ENCODE data around the gene SNED1. TPM values are rescaled to one million over a fixed set of nuclear protein-coding genes. Genes with fewer than 3 reads are reported as not detected.

The SNED1 gene
- total RNA-seq, 4 donors from 2014 or later = 16.4 to 56.2 (median 43.5) TPM

DNA sequence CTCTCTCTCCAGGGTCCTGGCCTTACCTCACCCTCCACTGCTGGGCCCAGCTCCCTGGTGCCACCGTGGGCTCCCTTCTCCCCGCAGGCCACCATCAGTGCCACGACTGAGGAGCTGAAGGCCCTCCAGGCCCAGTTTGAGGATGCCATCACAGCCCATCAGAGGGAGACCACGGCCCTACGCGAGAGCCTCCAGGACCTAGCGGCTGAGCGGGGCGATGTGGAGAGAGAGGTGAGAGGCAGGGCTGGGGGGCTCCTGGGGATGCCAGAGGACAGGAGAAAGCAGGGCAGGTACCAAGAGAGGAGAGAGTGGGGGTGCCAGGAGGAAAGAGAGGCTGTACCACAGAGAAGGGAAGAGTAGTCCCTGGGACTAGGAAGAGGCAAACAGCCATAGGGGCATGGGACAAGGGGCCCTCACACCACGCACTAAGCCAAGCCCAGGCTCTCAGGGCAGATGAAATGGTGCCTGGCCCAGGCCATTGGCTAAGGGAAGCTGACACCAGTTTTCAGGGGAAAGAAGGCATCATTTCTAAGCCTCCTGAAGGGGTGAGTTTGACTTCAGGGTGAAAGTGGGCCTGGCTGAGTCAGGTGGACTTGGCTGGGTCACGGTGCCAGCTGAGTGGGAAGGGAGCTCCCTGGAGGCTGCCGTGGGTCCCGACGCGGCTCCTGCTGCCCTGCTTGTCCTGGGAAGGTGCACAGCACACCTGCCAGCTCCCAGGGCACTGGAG, 39.0 kb upstream of the SNED1 start:
- Histone ChIP-seq H3K4me1 (no peaks in the 10 kb centered on the region), H3K36me3 (no peaks in the 10 kb centered on the region), H3K27me3 (no peaks in the 10 kb centered on the region), H3K9me3 (no peaks in the 10 kb centered on the region), H3K4me3 (no peak overlapping the region), H3K27ac (no peak overlapping the region)
- ATAC-seq = no peak
- intact Hi-C loops (cut with DNase I; ENCODE audit: low total_unique reads) (no loop called here), in situ Hi-C loops (cut with MboI; ENCODE audit: low sequenced_read_pairs in 4 of 4) (no loop called here)
- no peak for DNase-seq
- TF ChIP-seq, protein P1, sequence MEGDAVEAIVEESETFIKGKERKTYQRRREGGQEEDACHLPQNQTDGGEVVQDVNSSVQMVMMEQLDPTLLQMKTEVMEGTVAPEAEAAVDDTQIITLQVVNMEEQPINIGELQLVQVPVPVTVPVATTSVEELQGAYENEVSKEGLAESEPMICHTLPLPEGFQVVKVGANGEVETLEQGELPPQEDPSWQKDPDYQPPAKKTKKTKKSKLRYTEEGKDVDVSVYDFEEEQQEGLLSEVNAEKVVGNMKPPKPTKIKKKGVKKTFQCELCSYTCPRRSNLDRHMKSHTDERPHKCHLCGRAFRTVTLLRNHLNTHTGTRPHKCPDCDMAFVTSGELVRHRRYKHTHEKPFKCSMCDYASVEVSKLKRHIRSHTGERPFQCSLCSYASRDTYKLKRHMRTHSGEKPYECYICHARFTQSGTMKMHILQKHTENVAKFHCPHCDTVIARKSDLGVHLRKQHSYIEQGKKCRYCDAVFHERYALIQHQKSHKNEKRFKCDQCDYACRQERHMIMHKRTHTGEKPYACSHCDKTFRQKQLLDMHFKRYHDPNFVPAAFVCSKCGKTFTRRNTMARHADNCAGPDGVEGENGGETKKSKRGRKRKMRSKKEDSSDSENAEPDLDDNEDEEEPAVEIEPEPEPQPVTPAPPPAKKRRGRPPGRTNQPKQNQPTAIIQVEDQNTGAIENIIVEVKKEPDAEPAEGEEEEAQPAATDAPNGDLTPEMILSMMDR (IDR thresholded peaks at IDR 0.05 in 4 of 5, conservative IDR thresholded peaks at IDR 0.05 in 1 of 5) = no peak
- no peak for TF ChIP-seq POLR2A (IDR thresholded peaks at IDR 0.05)

DNA sequence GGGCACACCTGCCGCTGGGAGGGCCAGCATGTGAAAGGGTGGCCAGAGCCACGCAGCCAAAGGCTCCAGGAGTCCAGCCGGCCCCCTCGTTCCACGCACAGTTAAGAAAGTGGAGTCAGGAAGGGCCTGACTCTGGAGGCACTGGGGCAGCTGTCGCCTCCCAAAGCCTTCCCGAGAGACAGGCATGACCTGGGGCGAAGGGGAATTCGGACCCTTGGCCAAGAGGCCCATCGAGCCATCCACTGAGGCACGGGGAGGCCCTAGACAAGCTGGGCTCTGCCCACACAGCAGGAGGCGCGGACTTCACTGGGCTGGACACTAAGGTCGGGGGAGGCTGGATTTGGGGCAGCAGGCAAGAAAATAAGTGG, 38.5 kb upstream of the SNED1 start:
- H3K4me1 ChIP-seq = no peaks in the 10 kb centered on the region
- H3K27me3 ChIP-seq = no peaks in the 10 kb centered on the region
- intact Hi-C loops (cut with DNase I; ENCODE audit: low total_unique reads) (no loop called here), in situ Hi-C loops (cut with MboI; ENCODE audit: low sequenced_read_pairs in 4 of 4) (no loop called here)
- H3K4me3 ChIP-seq = no peak overlapping the region
- H3K27ac ChIP-seq = no peak overlapping the region
- TF ChIP-seq, protein P1 (IDR thresholded peaks at IDR 0.05 in 4 of 5, conservative IDR thresholded peaks at IDR 0.05 in 1 of 5) = no peak
- no peak for TF ChIP-seq POLR2A (IDR thresholded peaks at IDR 0.05)
- no peak for DNase-seq
- no peaks in the 10 kb centered on the region for H3K36me3 ChIP-seq
- no peaks in the 10 kb centered on the region for H3K9me3 ChIP-seq
- no peak for ATAC-seq

DNA sequence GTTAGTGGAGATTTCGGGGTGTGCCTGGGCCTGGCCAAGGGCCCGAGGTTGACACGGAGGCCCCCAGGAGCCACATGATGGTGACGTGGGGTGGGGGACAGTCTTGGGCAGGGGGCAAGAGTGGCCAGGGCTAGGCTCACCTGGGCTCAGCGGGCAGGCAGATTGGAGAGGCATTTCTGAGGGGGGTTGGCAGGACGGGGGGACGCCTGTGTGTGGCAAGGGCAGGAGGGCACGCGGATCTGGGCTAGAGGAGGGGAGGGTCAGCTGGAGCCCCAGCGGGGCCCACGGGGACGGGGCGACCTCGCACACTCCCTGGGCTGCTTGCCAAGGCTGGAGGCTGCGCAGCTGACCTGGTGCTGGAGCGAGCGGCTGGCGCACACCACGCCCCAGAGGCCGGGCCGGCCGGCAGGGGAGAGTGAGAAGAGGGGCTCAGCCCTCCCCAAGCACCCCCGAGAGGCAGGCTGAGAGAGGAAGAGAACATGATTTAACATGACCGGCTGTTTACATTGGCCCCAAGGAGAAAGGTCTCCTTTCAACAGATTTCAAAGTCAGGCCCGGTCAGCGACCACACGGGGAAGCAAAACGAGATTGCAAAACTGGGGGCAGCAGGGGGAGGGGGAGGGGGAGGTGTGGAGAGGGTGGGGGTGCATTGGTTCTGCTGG, 38.0 kb upstream of the SNED1 start:
- Histone ChIP-seq H3K27ac (no peak overlapping the region), H3K9me3 (no peaks in the 10 kb centered on the region), H3K36me3 (no peaks in the 10 kb centered on the region), H3K4me3 (no peak overlapping the region), H3K4me1 (no peaks in the 10 kb centered on the region), H3K27me3 (no peaks in the 10 kb centered on the region)
- intact Hi-C loops (cut with DNase I; ENCODE audit: low total_unique reads) (no loop called here), in situ Hi-C loops (cut with MboI; ENCODE audit: low sequenced_read_pairs in 4 of 4) (no loop called here)
- DNase-seq (no peak), ATAC-seq (no peak)
- TF ChIP-seq, protein P1 (IDR thresholded peaks at IDR 0.05 in 4 of 5, conservative IDR thresholded peaks at IDR 0.05 in 1 of 5) = no peak
- TF ChIP-seq POLR2A (IDR thresholded peaks at IDR 0.05) = no peak

DNA sequence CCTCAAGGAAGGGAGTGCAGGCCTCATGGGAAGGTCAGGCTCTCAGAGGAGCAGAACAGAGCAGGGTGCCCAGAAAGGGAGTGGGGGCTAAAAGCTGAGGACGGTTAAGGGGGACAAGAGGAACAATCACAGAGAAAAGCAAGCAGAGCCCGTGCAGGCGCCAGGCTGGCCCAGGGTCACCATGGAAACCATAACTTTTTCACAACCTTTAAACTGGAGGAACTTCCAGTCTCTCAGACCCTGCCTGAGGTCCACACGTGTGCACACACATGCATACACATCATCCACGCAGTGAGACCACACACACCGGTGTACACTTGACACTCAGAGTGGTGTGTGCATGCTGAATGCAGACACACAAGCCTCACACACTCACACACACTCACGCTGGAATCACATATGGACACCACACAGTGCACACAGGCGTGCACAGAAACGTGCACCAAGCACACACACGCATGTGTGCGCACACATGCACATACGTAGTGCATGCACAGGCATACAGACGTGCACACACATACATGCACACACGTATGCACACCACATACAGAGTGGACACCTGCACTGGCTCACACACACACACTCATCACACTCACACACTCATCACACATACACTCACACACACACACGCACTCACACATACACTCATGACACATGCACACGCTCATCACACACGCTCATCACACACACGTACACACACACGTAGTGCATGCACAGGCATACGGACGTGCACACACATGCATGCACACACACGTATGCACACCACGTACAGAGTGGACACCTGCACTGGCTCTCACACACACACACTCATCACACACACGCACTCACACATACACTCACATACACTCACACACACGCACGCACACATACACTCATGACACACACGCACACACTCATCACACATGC, 37.2 kb upstream of the SNED1 start:
- no peaks in the 10 kb centered on the region for H3K9me3 ChIP-seq

More for the DNA sequence above, 37.2 kb upstream of the SNED1 start:
- in situ Hi-C loops (cut with MboI; ENCODE audit: low sequenced_read_pairs in 4 of 4) = no loop called here
- H3K27me3 ChIP-seq = no peaks in the 10 kb centered on the region
- H3K36me3 ChIP-seq = no peaks in the 10 kb centered on the region
- intact Hi-C loops (cut with DNase I; ENCODE audit: low total_unique reads) = no loop called here
- no peaks in the 10 kb centered on the region for H3K4me1 ChIP-seq
- no peak overlapping the region for H3K4me3 ChIP-seq
- no peak for ATAC-seq
- TF ChIP-seq POLR2A (IDR thresholded peaks at IDR 0.05) = no peak
- TF ChIP-seq, protein P1 (IDR thresholded peaks at IDR 0.05 in 4 of 5, conservative IDR thresholded peaks at IDR 0.05 in 1 of 5) = no peak
- DNase-seq = no peak
- H3K27ac ChIP-seq = no peak overlapping the region

All from gastrocnemius medialis (tissue), 4 donors.